ENCODE measurements around the gene USP31. TPM values are rescaled to one million over a fixed set of nuclear protein-coding genes. Genes with fewer than 3 reads are reported as not detected.

The USP31 gene
- total RNA-seq, 1 experiment from 2014 or later, result 17.4 TPM

DNA sequence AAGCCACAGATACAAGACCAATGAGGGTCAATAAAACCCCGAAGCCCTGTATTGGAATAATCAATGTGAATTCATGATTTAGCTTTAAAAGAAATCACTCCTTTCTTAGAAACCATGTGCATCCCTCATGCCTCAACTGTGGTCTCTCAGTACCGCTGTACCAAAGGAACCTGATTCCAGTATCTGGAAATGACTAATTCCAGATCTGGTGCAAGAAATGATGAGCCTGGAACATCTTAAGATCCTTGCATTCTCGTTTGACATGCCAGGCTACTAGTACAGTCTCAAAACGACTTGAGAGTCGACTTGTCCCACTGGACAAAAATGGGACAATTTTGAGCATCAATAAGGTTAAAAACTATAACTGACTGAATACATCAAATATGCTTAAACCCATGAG is 21.2 kb downstream of the USP31 start (continued):
- TF ChIP-seq, protein P1, sequence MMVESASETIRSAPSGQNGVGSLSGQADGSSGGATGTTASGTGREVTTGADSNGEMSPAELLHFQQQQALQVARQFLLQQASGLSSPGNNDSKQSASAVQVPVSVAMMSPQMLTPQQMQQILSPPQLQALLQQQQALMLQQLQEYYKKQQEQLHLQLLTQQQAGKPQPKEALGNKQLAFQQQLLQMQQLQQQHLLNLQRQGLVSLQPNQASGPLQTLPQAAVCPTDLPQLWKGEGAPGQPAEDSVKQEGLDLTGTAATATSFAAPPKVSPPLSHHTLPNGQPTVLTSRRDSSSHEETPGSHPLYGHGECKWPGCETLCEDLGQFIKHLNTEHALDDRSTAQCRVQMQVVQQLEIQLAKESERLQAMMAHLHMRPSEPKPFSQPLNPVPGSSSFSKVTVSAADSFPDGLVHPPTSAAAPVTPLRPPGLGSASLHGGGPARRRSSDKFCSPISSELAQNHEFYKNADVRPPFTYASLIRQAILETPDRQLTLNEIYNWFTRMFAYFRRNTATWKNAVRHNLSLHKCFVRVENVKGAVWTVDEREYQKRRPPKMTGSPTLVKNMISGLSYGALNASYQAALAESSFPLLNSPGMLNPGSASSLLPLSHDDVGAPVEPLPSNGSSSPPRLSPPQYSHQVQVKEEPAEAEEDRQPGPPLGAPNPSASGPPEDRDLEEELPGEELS (CRISPR knock-in tag; IDR thresholded peaks at IDR 0.05), result no peak

DNA sequence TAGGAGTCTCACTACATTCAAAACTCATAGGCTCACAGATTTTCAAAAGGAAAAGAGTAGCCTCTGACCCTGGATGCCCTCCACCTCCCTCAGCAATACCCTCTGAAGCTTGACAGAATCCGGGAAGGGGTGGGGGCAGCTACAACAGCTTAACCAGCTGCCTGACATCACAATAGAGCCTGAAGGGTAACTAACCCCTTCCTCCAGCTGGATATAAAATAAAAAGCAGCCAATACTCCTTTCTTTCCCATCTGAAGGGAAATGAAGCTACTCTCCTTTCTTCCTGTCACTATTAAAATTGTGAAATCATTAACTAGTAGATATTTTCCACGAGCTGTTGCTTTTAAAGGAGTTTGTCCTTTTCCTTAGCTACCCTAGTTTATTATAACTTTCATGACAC is 24.0 kb downstream of the USP31 start:
- Mint-ChIP-seq H3K36me3 (no peaks in the 10 kb centered on the region), H3K9me3 (no peaks in the 10 kb centered on the region), H3K27ac (no peak overlapping the region), H3K4me1 (peaks cover 38% of the 10 kb centered on the region), H3K27me3 (ENCODE audit: low read depth) (no peaks in the 10 kb centered on the region), H3K4me3 (no peak overlapping the region)
- ChIA-PET CTCF (interaction anchor here (0.5 to 1.7 kb wide), 3 partner anchors 64 to 677 kb away, joined by 3 to 4 read pairs (median 3); no protein-coding TSS in a partner anchor), POLR2A (no interaction called here)
- DNase-seq (ENCODE audit: low spot score), result no peak
- ATAC-seq, result no peak
- TF ChIP-seq, protein P2, sequence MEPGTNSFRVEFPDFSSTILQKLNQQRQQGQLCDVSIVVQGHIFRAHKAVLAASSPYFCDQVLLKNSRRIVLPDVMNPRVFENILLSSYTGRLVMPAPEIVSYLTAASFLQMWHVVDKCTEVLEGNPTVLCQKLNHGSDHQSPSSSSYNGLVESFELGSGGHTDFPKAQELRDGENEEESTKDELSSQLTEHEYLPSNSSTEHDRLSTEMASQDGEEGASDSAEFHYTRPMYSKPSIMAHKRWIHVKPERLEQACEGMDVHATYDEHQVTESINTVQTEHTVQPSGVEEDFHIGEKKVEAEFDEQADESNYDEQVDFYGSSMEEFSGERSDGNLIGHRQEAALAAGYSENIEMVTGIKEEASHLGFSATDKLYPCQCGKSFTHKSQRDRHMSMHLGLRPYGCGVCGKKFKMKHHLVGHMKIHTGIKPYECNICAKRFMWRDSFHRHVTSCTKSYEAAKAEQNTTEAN (CRISPR knock-in tag; IDR thresholded peaks at IDR 0.05), result no peak
- no peak for TF ChIP-seq GTF2I (CRISPR knock-in tag; conservative IDR thresholded peaks at IDR 0.05)
- TF ChIP-seq HMGA2 (CRISPR knock-in tag; IDR thresholded peaks at IDR 0.05), result no peak
- no peak for TF ChIP-seq NFATC4 (CRISPR knock-in tag; IDR thresholded peaks at IDR 0.05)
- TF ChIP-seq, protein P3, sequence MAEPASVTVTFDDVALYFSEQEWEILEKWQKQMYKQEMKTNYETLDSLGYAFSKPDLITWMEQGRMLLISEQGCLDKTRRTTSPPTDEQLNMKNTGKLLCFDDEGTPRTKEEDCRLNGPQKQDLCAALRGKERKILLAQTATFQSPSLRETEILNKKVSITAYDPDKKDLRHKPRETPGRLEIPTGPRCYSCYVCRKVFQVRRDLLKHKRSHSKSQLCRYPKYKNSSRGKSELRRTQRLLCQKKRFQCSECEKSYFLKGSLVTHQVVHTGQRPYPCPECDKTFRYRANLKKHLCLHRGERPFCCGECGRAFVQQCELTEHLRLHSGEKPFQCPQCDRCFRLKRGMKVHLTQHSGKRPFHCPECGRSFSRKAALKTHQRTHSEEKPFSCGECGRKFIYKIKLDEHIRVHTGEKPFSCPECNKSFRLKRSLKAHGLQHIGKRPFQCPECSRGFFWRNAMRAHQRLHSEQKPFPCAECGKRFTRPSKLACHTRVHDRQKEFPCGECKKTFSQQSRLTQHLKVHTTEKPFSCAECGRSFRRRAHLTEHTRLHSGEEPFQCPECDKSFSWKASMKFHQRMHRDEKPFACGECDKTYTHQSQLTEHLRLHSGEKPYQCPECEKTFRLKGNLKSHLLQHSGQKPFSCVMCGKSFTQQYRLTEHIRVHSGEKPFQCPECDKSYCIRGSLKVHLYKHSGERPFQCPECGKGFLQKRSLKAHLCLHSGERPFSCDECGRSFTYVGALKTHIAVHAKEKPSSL (CRISPR knock-in tag; conservative IDR thresholded peaks at IDR 0.05), result no peak
- TF ChIP-seq, protein P4, sequence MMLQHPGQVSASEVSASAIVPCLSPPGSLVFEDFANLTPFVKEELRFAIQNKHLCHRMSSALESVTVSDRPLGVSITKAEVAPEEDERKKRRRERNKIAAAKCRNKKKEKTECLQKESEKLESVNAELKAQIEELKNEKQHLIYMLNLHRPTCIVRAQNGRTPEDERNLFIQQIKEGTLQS (CRISPR knock-in tag; conservative IDR thresholded peaks at IDR 0.05), result no peak
- no peak for TF ChIP-seq GABPB1 (CRISPR knock-in tag; IDR thresholded peaks at IDR 0.05)
- TF ChIP-seq, protein P5, sequence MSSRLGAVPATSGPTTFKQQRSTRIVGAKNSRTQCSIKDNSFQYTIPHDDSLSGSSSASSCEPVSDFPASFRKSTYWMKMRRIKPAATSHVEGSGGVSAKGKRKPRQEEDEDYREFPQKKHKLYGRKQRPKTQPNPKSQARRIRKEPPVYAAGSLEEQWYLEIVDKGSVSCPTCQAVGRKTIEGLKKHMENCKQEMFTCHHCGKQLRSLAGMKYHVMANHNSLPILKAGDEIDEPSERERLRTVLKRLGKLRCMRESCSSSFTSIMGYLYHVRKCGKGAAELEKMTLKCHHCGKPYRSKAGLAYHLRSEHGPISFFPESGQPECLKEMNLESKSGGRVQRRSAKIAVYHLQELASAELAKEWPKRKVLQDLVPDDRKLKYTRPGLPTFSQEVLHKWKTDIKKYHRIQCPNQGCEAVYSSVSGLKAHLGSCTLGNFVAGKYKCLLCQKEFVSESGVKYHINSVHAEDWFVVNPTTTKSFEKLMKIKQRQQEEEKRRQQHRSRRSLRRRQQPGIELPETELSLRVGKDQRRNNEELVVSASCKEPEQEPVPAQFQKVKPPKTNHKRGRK (CRISPR knock-in tag; IDR thresholded peaks at IDR 0.05; ENCODE audit: borderline replicate concordance), result no peak
- no peak for TF ChIP-seq CBFB (CRISPR knock-in tag; IDR thresholded peaks at IDR 0.05; ENCODE audit: low read depth)
- TF ChIP-seq, protein P6, sequence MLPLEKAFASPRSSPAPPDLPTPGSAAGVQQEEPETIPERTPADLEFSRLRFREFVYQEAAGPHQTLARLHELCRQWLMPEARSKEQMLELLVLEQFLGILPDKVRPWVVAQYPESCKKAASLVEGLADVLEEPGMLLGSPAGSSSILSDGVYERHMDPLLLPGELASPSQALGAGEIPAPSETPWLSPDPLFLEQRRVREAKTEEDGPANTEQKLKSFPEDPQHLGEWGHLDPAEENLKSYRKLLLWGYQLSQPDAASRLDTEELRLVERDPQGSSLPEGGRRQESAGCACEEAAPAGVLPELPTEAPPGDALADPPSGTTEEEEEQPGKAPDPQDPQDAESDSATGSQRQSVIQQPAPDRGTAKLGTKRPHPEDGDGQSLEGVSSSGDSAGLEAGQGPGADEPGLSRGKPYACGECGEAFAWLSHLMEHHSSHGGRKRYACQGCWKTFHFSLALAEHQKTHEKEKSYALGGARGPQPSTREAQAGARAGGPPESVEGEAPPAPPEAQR (CRISPR knock-in tag; IDR thresholded peaks at IDR 0.05), result no peak
- TF ChIP-seq SP1 (CRISPR knock-in tag; conservative IDR thresholded peaks at IDR 0.05), result no peak
- TF ChIP-seq TEAD1 (CRISPR knock-in tag; IDR thresholded peaks at IDR 0.05), result no peak
- TF ChIP-seq ELF4 (CRISPR knock-in tag; IDR thresholded peaks at IDR 0.05; ENCODE audit: low read depth), result no peak
- no peak for TF ChIP-seq RORB (CRISPR knock-in tag; IDR thresholded peaks at IDR 0.05)
- TF ChIP-seq, protein P7, sequence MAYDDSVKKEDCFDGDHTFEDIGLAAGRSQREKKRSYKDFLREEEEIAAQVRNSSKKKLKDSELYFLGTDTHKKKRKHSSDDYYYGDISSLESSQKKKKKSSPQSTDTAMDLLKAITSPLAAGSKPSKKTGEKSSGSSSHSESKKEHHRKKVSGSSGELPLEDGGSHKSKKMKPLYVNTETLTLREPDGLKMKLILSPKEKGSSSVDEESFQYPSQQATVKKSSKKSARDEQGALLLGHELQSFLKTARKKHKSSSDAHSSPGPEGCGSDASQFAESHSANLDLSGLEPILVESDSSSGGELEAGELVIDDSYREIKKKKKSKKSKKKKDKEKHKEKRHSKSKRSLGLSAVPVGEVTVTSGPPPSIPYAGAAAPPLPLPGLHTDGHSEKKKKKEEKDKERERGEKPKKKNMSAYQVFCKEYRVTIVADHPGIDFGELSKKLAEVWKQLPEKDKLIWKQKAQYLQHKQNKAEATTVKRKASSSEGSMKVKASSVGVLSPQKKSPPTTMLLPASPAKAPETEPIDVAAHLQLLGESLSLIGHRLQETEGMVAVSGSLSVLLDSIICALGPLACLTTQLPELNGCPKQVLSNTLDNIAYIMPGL (CRISPR knock-in tag; IDR thresholded peaks at IDR 0.05), result no peak
- TF ChIP-seq, protein P8, sequence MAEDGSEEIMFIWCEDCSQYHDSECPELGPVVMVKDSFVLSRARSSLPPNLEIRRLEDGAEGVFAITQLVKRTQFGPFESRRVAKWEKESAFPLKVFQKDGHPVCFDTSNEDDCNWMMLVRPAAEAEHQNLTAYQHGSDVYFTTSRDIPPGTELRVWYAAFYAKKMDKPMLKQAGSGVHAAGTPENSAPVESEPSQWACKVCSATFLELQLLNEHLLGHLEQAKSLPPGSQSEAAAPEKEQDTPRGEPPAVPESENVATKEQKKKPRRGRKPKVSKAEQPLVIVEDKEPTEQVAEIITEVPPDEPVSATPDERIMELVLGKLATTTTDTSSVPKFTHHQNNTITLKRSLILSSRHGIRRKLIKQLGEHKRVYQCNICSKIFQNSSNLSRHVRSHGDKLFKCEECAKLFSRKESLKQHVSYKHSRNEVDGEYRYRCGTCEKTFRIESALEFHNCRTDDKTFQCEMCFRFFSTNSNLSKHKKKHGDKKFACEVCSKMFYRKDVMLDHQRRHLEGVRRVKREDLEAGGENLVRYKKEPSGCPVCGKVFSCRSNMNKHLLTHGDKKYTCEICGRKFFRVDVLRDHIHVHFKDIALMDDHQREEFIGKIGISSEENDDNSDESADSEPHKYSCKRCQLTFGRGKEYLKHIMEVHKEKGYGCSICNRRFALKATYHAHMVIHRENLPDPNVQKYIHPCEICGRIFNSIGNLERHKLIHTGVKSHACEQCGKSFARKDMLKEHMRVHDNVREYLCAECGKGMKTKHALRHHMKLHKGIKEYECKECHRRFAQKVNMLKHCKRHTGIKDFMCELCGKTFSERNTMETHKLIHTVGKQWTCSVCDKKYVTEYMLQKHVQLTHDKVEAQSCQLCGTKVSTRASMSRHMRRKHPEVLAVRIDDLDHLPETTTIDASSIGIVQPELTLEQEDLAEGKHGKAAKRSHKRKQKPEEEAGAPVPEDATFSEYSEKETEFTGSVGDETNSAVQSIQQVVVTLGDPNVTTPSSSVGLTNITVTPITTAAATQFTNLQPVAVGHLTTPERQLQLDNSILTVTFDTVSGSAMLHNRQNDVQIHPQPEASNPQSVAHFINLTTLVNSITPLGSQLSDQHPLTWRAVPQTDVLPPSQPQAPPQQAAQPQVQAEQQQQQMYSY (CRISPR knock-in tag; IDR thresholded peaks at IDR 0.05), result no peak
- TF ChIP-seq, protein P9, sequence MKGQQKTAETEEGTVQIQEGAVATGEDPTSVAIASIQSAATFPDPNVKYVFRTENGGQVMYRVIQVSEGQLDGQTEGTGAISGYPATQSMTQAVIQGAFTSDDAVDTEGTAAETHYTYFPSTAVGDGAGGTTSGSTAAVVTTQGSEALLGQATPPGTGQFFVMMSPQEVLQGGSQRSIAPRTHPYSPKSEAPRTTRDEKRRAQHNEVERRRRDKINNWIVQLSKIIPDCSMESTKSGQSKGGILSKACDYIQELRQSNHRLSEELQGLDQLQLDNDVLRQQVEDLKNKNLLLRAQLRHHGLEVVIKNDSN (CRISPR knock-in tag; IDR thresholded peaks at IDR 0.05), result no peak
- TF ChIP-seq KAT7 (CRISPR knock-in tag; IDR thresholded peaks at IDR 0.05; ENCODE audit: borderline replicate concordance), result no peak

Data from WTC11 (cell line).